Upper lobe of right lung (tissue), 1 donor: ENCODE results near the gene MAPK14. TPM values are rescaled to one million over a fixed set of nuclear protein-coding genes. Genes with fewer than 3 reads are reported as not detected.

ENCODE experiments used
- ATAC-seq: fragments of 200-7000 bp; cut with Tn5 transposase; one replicate; pipeline ENCODE4 v1.9.1; 2020; ENCODE audit warnings: mild to moderate bottlenecking, moderate library complexity
- DNase-seq: peaks from one replicate; pipeline ENCODE4 v3.0.0-alpha.2; 2020
- H3K27ac ChIP-seq: fragments of 200-600 bp; one replicate; pipeline ENCODE4 v1.8.0; 2022
- H3K27me3 ChIP-seq: fragments of 200-600 bp; one replicate; pipeline ENCODE4 v1.8.0; 2022; ENCODE audit warnings: mild to moderate bottlenecking
- H3K36me3 ChIP-seq: fragments of 200-600 bp; one replicate; pipeline ENCODE4 v1.8.0; 2022
- H3K4me1 ChIP-seq: fragments of 200-600 bp; one replicate; pipeline ENCODE4 v1.8.0; 2022
- H3K4me3 ChIP-seq: fragments of 200-600 bp; one replicate; pipeline ENCODE4 v1.8.0; 2022; ENCODE audit warnings: mild to moderate bottlenecking
- H3K9me3 ChIP-seq: fragments of 200-600 bp; one replicate; pipeline ENCODE4 v1.8.0; 2022
- intact Hi-C: fragments of 100-400 bp; cut with DNase I; formaldehyde crosslinking; loops from one replicate; pipeline ENCODE4 v1.11.0; 2022
- total RNA-seq: library from RNA; stranded (reverse); fragmentation: NEBNext Ultra II Directional; extraction: Animal tissue kit (Norgen Biotek cat#: 25700); gene quantifications from one replicate; pipeline ENCODE4 v1.2.1, GENCODE V29; 2021
- TF ChIP-seq, protein P1 (sequence below): fragments of 200-600 bp; IDR thresholded peaks from one replicate; pipeline ENCODE4 v1.8.0; 2022; ENCODE audit warnings: antibody characterized with exemption
- donor health status: DM: no; HTN: yes; CAD: no; lungs with severe emphysema.

The MAPK14 gene
- total RNA-seq, 1 donor from 2014 or later = 60.6 TPM

DNA sequence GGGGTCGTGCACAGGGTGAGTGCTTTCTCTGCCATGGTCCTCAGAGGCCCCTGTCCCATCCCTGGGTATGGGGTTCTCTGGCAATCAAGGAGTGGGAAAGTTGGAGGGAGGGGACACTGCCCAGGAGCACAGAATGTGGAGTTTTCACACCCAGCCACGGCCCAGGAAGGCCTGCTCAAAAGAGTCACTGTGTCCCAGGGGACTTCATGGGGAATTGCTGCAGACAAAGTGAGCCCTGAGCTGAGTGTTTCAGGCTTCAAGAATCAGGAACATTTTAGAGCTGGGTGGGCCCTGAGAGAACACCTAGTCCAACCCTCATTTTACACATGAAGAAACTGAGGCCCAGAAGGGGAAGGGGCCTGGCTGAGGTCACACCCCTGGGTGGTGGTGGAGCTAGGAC, 108.4 kb downstream of the MAPK14 start:
- Histone ChIP-seq H3K27ac (no peak overlapping the region), H3K4me3 (no peak overlapping the region), H3K4me1 (peaks cover 13% of the 10 kb centered on the region), H3K36me3 (peaks cover 29% of the 10 kb centered on the region), H3K9me3 (no peaks in the 10 kb centered on the region), H3K27me3 (no peaks in the 10 kb centered on the region)
- TF ChIP-seq, protein P1, sequence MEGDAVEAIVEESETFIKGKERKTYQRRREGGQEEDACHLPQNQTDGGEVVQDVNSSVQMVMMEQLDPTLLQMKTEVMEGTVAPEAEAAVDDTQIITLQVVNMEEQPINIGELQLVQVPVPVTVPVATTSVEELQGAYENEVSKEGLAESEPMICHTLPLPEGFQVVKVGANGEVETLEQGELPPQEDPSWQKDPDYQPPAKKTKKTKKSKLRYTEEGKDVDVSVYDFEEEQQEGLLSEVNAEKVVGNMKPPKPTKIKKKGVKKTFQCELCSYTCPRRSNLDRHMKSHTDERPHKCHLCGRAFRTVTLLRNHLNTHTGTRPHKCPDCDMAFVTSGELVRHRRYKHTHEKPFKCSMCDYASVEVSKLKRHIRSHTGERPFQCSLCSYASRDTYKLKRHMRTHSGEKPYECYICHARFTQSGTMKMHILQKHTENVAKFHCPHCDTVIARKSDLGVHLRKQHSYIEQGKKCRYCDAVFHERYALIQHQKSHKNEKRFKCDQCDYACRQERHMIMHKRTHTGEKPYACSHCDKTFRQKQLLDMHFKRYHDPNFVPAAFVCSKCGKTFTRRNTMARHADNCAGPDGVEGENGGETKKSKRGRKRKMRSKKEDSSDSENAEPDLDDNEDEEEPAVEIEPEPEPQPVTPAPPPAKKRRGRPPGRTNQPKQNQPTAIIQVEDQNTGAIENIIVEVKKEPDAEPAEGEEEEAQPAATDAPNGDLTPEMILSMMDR = no peak
- no peak for DNase-seq
- ATAC-seq = no peak
- intact Hi-C loops = loop anchor here (10.0 kb wide), 1 partner anchor 59 kb away; the partner anchor contains the start of gene BRPF3

DNA sequence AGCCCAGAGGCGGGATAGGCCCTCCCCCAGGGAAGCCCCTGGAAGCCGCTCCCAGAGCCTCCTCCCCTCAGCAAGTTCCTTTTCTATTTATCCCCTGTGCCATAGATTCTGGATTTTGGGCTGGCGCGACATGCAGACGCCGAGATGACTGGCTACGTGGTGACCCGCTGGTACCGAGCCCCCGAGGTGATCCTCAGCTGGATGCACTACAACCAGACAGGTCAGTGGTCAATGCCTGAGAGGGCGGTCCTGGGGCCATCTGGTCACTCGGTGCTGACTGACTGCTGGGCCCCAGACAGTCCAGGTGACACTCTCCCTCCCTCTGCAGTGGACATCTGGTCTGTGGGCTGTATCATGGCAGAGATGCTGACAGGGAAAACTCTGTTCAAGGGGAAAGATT, 108.9 kb downstream of the MAPK14 start:
- TF ChIP-seq, protein P1 = no peak
- intact Hi-C loops = loop anchor here (10.0 kb wide), 1 partner anchor 58 kb away; the partner anchor contains the start of gene BRPF3
- Histone ChIP-seq H3K4me1 (peaks cover 8% of the 10 kb centered on the region), H3K9me3 (no peaks in the 10 kb centered on the region), H3K36me3 (peaks cover 29% of the 10 kb centered on the region), H3K27me3 (no peaks in the 10 kb centered on the region), H3K27ac (no peak overlapping the region), H3K4me3 (no peak overlapping the region)
- DNase-seq (no peak), ATAC-seq (no peak)

DNA sequence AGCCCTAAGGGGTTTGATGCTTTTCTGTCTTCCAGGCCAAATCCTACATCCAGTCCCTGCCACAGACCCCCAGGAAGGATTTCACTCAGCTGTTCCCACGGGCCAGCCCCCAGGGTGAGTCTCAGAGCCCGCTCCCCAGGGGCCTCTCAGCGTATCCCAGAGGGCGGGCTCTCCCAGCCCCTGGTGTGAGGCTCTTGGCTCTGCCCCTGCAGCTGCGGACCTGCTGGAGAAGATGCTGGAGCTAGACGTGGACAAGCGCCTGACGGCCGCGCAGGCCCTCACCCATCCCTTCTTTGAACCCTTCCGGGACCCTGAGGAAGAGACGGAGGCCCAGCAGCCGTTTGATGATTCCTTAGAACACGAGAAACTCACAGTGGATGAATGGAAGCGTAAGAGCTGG, 111.1 kb downstream of the MAPK14 start:
- TF ChIP-seq, protein P1 = no peak
- no peaks in the 10 kb centered on the region for H3K27me3 ChIP-seq
- H3K4me1 ChIP-seq = no peaks in the 10 kb centered on the region
- ATAC-seq = no peak
- H3K36me3 ChIP-seq = peaks cover 29% of the 10 kb centered on the region
- no peak overlapping the region for H3K4me3 ChIP-seq
- H3K27ac ChIP-seq = no peak overlapping the region
- intact Hi-C loops = loop anchor here (10.0 kb wide), 1 partner anchor 56 kb away; the partner anchor contains the start of gene BRPF3
- no peaks in the 10 kb centered on the region for H3K9me3 ChIP-seq
- DNase-seq = no peak

DNA sequence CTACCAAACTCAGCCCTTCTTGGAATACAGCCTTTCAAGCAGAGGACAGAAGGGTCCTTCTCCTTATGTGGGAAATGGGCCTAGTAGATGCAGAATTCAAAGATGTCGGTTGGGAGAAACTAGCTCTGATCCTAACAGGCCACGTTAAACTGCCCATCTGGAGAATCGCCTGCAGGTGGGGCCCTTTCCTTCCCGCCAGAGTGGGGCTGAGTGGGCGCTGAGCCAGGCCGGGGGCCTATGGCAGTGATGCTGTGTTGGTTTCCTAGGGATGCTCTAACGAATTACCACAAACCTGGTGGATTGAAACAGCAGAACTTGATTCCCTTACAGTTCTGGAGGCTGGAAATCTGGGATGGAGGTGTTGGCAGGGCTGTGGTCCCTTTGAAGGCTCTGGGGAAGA, 111.8 kb downstream of the MAPK14 start:
- Histone ChIP-seq H3K4me3 (no peak overlapping the region), H3K4me1 (no peaks in the 10 kb centered on the region), H3K9me3 (no peaks in the 10 kb centered on the region), H3K36me3 (peaks cover 29% of the 10 kb centered on the region), H3K27ac (no peak overlapping the region), H3K27me3 (no peaks in the 10 kb centered on the region)
- DNase-seq (no peak), ATAC-seq (peak; percentile 20)
- TF ChIP-seq, protein P1 = no peak
- intact Hi-C loops = loop anchor here (10.0 kb wide), 1 partner anchor 55 kb away; the partner anchor contains the start of gene BRPF3

DNA sequence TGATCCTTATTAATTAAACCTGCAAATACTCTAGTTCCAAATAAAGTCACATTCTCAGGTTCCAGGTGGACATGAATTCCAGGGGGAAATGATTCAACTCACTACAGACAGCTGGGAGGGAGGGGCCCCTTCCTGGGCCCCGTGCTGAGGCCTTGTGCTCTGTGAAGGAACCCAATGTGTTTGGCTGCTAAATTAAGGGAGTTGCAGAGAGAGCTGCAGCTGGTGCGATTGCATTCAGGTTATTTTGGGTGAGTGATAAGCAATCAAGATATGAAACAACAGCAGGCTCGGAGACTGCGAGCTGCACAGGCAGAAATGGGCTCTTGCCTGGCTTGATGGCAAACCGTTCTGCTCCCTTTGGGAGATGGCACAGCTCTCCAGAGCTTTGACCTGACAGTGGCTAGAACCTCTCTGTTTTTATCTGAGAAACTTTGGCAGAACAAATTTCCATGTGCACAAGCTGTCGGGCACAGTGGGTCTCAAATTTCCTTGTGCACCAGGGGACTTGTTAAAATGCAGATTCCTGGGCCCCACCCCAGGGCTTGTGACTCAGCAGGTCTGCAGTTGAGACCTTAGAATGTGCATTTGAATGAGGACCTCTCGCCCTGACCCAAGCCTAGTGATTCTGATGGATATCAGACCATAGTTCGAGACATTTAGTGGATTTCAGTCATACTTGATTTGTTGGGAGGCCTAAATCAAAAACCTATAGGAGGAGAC, 112.5 kb downstream of the MAPK14 start:
- no peaks in the 10 kb centered on the region for H3K27me3 ChIP-seq

More for the DNA sequence above, 112.5 kb downstream of the MAPK14 start:
- Histone ChIP-seq H3K4me3 (no peak overlapping the region), H3K27ac (no peak overlapping the region), H3K4me1 (no peaks in the 10 kb centered on the region), H3K36me3 (peaks cover 29% of the 10 kb centered on the region), H3K9me3 (no peaks in the 10 kb centered on the region)
- no peak for DNase-seq
- intact Hi-C loops = loop anchor here (10.0 kb wide), 1 partner anchor 55 kb away; the partner anchor contains the start of gene BRPF3
- no peak for ATAC-seq
- TF ChIP-seq, protein P1 = no peak
